AG09309 (cell line): ENCODE results near the gene DNAH10.

Source experiments
- DNase-seq: peaks from one replicate; pipeline ENCODE4 v3.0.0-alpha.2; 2010; ENCODE audit warnings: low read depth
- H3K4me3 ChIP-seq: 2 replicates; pipeline ENCODE4 v1.5.1; 2011; ENCODE audit warnings: mild to moderate bottlenecking, low read depth, low read length, moderate library complexity; ENCODE audit not compliant: control insufficient read depth
- TF ChIP-seq, protein P1 (sequence below): IDR thresholded peaks from 2 replicates; pipeline ENCODE4 v1.5.1; 2011; ENCODE audit warnings: mild to moderate bottlenecking, low read depth, low read length, inconsistent platforms; ENCODE audit not compliant: insufficient read depth, control insufficient read depth; ENCODE audit errors: missing control alignments

The DNAH10 gene

DNA sequence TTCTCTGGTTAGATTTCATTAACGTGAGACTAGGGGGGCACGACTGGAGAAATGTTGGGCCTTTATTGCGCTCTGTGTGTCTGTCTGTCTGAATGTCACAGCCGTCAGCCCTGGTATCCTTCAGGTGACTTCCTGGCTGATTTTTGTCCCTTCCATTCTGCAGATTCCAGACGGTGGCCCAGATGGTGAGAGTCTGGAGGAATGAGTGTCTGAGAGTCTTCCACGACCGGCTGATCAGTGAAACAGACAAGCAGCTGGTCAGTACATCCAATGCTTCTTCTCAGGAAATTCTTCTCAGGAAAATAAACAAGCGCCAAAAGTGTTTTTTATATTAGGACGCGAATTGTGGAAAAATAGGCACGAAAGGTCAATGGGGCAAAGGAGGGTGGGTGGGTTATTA, 117.0 kb downstream of the DNAH10 start:
- TF ChIP-seq, protein P1, sequence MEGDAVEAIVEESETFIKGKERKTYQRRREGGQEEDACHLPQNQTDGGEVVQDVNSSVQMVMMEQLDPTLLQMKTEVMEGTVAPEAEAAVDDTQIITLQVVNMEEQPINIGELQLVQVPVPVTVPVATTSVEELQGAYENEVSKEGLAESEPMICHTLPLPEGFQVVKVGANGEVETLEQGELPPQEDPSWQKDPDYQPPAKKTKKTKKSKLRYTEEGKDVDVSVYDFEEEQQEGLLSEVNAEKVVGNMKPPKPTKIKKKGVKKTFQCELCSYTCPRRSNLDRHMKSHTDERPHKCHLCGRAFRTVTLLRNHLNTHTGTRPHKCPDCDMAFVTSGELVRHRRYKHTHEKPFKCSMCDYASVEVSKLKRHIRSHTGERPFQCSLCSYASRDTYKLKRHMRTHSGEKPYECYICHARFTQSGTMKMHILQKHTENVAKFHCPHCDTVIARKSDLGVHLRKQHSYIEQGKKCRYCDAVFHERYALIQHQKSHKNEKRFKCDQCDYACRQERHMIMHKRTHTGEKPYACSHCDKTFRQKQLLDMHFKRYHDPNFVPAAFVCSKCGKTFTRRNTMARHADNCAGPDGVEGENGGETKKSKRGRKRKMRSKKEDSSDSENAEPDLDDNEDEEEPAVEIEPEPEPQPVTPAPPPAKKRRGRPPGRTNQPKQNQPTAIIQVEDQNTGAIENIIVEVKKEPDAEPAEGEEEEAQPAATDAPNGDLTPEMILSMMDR: no peak
- DNase-seq: no peak
- H3K4me3 ChIP-seq: no peak overlapping the region

- TF ChIP-seq, protein P1: no peak
- DNase-seq: no peak
- H3K4me3 ChIP-seq: no peak overlapping the region
Observed at GRCh38 chr12:123879691-123880090, 117.6 kb downstream of the DNAH10 start.

- DNase-seq: no peak
- TF ChIP-seq, protein P1: no peak
- H3K4me3 ChIP-seq: no peak overlapping the region
Observed at GRCh38 chr12:123882161-123882705, 120.1 kb downstream of the DNAH10 start.

DNA sequence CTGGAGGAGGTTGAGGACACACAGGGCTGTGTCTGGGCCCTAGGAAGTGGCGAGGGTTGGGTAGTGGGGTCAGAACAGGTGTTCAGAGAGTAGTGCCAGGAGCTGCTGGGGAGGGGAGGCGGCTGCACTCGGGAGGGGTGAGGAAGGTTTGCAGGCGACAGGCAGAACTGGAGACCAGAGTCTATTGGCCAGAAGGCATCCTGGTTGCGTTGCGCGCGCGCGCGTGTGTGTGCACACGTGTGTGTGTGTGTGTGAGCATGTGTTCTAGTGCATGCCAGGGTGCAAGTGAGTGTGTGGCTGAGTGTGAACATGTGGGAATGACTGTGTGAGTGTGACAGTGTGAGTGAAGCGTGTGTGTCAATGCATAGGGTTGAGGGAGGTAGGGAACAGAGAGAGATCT, 124.2 kb downstream of the DNAH10 start:
- no peak overlapping the region for H3K4me3 ChIP-seq
- DNase-seq: no peak
- TF ChIP-seq, protein P1: no peak

GRCh38 chr12:123886931-123887582, 125.0 kb downstream of the DNAH10 start:
- TF ChIP-seq, protein P1: no peak
- DNase-seq: no peak
- H3K4me3 ChIP-seq: no peak overlapping the region

DNA sequence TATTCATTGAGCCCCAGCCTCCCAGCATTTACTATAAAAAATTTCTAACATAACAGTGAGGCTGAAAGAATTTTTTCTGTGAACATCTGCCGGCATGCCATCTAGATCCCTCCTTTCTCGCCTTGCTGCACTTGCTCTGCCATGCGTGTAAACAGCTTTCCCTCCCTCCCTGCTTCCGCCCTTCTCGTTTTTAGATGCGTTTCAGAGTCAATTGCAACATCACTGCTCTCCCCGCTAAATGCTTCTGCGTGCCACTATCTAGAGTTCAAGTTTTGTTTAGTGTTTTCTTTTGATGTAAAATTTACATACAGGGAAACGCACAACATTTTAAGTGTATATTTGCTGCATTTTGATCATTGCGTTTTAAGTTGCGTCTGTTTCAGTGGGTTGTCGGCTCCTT, 126.9 kb downstream of the DNAH10 start:
- TF ChIP-seq, protein P1: no peak
- DNase-seq: no peak
- no peak overlapping the region for H3K4me3 ChIP-seq
